ENCODE measurements around the gene S100A11.

S100A11 gene

GRCh38 chr1:152044386-152044785 lies 7.6 kb upstream of the S100A11 start:
- Histone ChIP-seq H3K4me3 (IDR thresholded peaks at IDR 0.05; ENCODE audit: insufficient read depth, low read depth, low read length) (no peak overlapping the region), H2AFZ (ENCODE audit: low read depth) (no peak overlapping the region), H3K36me3 (ENCODE audit: insufficient read depth) (no peaks in the 10 kb centered on the region), H3K4me1 (ENCODE audit: low read depth, poor library complexity, severe bottlenecking) (peaks cover 44% of the 10 kb centered on the region), H3K27ac (no peak overlapping the region), H4K20me1 (ENCODE audit: insufficient read depth) (no peaks in the 10 kb centered on the region), H3K9ac (no peak overlapping the region), H3K4me2 (no peak overlapping the region), H3K27me3 (ENCODE audit: insufficient read depth, low read depth) (no peaks in the 10 kb centered on the region), H3K79me2 (ENCODE audit: insufficient read depth, low read depth) (no peaks in the 10 kb centered on the region)
- no peak for TF ChIP-seq CTCF (conservative IDR thresholded peaks at IDR 0.05; ENCODE audit: low read depth, low read length)

DNA sequence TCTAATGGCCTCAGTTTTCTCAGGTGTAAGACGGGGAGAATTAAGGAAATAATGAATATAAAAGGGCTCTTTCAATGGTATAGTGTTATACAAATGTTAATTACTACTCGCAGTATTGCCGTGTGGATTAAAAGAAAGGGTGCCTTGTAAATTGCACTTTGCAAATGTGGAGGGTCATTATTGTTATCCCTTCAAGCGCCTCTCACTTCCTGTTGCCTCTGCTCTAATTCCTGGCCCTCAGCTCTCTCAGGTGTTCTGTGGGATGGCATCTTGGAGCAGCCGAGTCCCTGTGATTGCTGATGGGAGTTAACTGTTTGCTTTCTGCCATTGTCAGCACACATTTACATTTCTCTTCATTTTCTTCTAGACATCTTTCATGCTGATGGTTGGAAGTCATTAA lies 7.1 kb upstream of the S100A11 start:
- no peak overlapping the region for H3K27ac ChIP-seq
- TF ChIP-seq CTCF (conservative IDR thresholded peaks at IDR 0.05; ENCODE audit: low read depth, low read length): no peak
- no peaks in the 10 kb centered on the region for H3K79me2 ChIP-seq (ENCODE audit: insufficient read depth, low read depth)
- peaks cover 44% of the 10 kb centered on the region for H3K4me1 ChIP-seq (ENCODE audit: low read depth, poor library complexity, severe bottlenecking)
- H3K4me3 ChIP-seq (IDR thresholded peaks at IDR 0.05; ENCODE audit: insufficient read depth, low read depth, low read length): no peak overlapping the region
- H4K20me1 ChIP-seq (ENCODE audit: insufficient read depth): no peaks in the 10 kb centered on the region
- H3K36me3 ChIP-seq (ENCODE audit: insufficient read depth): no peaks in the 10 kb centered on the region
- no peak overlapping the region for H3K4me2 ChIP-seq
- no peak overlapping the region for H2AFZ ChIP-seq (ENCODE audit: low read depth)
- H3K9ac ChIP-seq: no peak overlapping the region
- H3K27me3 ChIP-seq (ENCODE audit: insufficient read depth, low read depth): no peaks in the 10 kb centered on the region

DNA sequence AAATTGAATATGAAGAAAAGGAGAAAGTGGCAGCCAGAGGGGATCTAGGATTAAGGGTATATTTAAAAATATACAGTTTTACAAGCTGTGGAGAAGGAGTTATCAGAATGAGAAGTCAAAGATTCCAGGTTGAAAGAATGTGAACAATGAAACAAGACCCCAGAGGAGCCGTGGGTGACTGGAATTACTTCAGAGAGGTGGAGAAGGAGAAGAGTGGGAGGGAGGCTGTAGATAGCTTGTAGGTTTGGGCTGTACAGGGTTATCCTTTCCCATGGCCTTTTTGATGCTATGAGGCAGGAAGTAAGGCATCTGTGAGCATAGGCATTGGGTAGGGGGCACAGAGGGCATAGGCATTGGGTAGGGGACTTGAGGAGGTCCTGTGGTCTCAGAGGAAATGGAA lies 5.2 kb upstream of the S100A11 start:
- H3K79me2 ChIP-seq (ENCODE audit: insufficient read depth, low read depth): no peaks in the 10 kb centered on the region; the same call in 1 of the 2 replicates
- no peak for TF ChIP-seq CTCF (conservative IDR thresholded peaks at IDR 0.05; ENCODE audit: low read depth, low read length)
- no peak overlapping the region for H3K4me3 ChIP-seq (IDR thresholded peaks at IDR 0.05; ENCODE audit: insufficient read depth, low read depth, low read length)
- H4K20me1 ChIP-seq (ENCODE audit: insufficient read depth): no peaks in the 10 kb centered on the region
- no peak overlapping the region for H2AFZ ChIP-seq (ENCODE audit: low read depth)
- H3K4me2 ChIP-seq: no peak overlapping the region
- no peak overlapping the region for H3K9ac ChIP-seq
- no peaks in the 10 kb centered on the region for H3K36me3 ChIP-seq (ENCODE audit: insufficient read depth)
- H3K27ac ChIP-seq: no peak overlapping the region
- H3K27me3 ChIP-seq (ENCODE audit: insufficient read depth, low read depth): no peaks in the 10 kb centered on the region
- H3K4me1 ChIP-seq (ENCODE audit: low read depth, poor library complexity, severe bottlenecking): peaks cover 48% of the 10 kb centered on the region

DNA sequence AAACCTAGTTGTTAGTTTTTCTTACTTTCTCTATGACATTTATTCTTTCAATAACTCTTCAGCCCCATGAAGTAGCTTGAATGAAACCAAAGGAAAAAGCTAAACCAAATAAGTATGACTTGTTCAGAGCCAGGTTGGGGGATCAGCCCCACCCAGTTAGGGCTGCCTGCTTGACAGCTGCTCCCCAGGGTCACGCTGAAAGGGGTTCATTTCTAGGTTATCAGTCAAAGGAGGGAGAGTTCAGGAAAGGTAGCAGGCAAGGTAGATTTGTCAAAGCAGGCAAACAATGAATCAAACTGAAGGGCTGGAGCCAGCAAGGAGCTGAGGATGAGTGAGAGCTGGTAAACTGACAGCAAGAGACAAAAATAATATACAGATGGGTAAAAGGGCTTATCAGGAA lies 3.1 kb upstream of the S100A11 start:
- H3K4me1 ChIP-seq (ENCODE audit: low read depth, poor library complexity, severe bottlenecking): peaks cover 43% of the 10 kb centered on the region
- H3K9ac ChIP-seq: no peak overlapping the region
- H4K20me1 ChIP-seq (ENCODE audit: insufficient read depth): no peaks in the 10 kb centered on the region
- H3K79me2 ChIP-seq (ENCODE audit: insufficient read depth, low read depth): peaks cover 20% of the 10 kb centered on the region
- no peaks in the 10 kb centered on the region for H3K27me3 ChIP-seq (ENCODE audit: insufficient read depth, low read depth)
- no peak overlapping the region for H3K4me3 ChIP-seq (IDR thresholded peaks at IDR 0.05; ENCODE audit: insufficient read depth, low read depth, low read length)
- H3K4me2 ChIP-seq: peak overlapping the region; percentile 96; the same call in 1 of the 2 replicates
- no peaks in the 10 kb centered on the region for H3K36me3 ChIP-seq (ENCODE audit: insufficient read depth)
- H3K27ac ChIP-seq: no peak overlapping the region; the same call in 1 of the 2 replicates
- no peak overlapping the region for H2AFZ ChIP-seq (ENCODE audit: low read depth)
- TF ChIP-seq CTCF (conservative IDR thresholded peaks at IDR 0.05; ENCODE audit: low read depth, low read length): no peak

All from KMS-11 (cell line).